Ovary (tissue), 3 donors: Measurements from ENCODE around the gene EPG5.

Source experiments
- EP300 ChIP-seq: sonication (generic); formaldehyde crosslinking; IDR thresholded peaks from one replicate; pipeline ENCODE4 v1.6.1; 2017; ENCODE audit warnings: antibody characterized with exemption
- POLR2A ChIP-seq: fragments of 450-650 bp; IDR thresholded peaks from one replicate; pipeline ENCODE4 v1.6.1; 2017; ENCODE audit warnings: antibody characterized with exemption, mild to moderate bottlenecking, moderate library complexity
- TF ChIP-seq, protein P1 (sequence below), 3 donors: fragments of 450-650 bp in 2 of 3; fragments of 200-600 bp in 1 of 3; IDR thresholded peaks; one replicate each; pipeline versions ENCODE4 v1.5.1 to v1.8.0; 2016 to 2022; ENCODE audit warnings: antibody characterized with exemption in 3 of 3, mild to moderate bottlenecking in 1 of 3
- donor health status: DM: no; HTN: no; CAD: no.

DNA sequence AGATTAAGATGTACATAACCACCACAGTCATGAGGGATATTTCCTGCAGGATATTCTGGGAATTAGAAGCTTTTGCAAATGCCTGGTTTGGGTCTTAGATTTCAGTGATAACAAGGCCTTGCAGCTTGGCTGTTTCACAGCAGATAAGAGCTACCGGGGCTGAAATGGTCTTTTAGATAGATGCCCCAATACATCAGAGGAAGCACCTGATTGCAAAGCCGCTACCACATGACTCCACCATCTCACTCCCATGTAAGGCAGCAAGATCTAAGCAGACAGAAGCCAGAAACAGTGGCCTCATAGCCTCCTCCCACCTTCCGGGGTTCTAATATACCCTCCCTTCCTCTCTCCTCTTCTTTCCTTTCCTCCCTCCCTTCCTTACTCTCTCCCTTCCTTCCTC is 31.1 kb upstream of the EPG5 start:
- TF ChIP-seq, protein P1, sequence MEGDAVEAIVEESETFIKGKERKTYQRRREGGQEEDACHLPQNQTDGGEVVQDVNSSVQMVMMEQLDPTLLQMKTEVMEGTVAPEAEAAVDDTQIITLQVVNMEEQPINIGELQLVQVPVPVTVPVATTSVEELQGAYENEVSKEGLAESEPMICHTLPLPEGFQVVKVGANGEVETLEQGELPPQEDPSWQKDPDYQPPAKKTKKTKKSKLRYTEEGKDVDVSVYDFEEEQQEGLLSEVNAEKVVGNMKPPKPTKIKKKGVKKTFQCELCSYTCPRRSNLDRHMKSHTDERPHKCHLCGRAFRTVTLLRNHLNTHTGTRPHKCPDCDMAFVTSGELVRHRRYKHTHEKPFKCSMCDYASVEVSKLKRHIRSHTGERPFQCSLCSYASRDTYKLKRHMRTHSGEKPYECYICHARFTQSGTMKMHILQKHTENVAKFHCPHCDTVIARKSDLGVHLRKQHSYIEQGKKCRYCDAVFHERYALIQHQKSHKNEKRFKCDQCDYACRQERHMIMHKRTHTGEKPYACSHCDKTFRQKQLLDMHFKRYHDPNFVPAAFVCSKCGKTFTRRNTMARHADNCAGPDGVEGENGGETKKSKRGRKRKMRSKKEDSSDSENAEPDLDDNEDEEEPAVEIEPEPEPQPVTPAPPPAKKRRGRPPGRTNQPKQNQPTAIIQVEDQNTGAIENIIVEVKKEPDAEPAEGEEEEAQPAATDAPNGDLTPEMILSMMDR (IDR thresholded peaks at IDR 0.05), result no peak
- TF ChIP-seq EP300, result no peak
- TF ChIP-seq POLR2A, result no peak
